ENCODE results near the gene KSR1.

GRCh38 chr17:27421111-27421510, 35.1 kb upstream of the KSR1 start:
- TF ChIP-seq CTCF (conservative IDR thresholded peaks at IDR 0.05) = no peak
- no peak for TF ChIP-seq EZH2 (IDR thresholded peaks at IDR 0.05; ENCODE audit: low read depth)
